Measurements from ENCODE around the gene KRTAP3-3. TPM values are rescaled to one million over a fixed set of nuclear protein-coding genes. Genes with fewer than 3 reads are reported as not detected.
"Not testable (repeated sequence)": the region's sequence is repeated elsewhere in the genome, so short reads cannot be mapped to it uniquely, and the experiment has no call there.

Gene KRTAP3-3
- total RNA-seq (not detected), polyA plus RNA-seq (not detected)

GRCh38 chr17:40993839-40994238 is at the start of gene KRTAP3-3:
Gene KRTAP3-3, minus strand, starts transcription at chr17:40994164. Its CDS starts 67 bp downstream, at chr17:40994097.
- DNase-seq (no peak), ATAC-seq (ENCODE audit: low read depth in 2 of 2) (no peak)
- H3K27me3 ChIP-seq (ENCODE audit: control insufficient read depth, insufficient read depth, low read length), result peaks cover 16% of the 10 kb centered on the region
- no peaks in the 10 kb centered on the region for H3K9me3 ChIP-seq (ENCODE audit: control insufficient read depth in 2 of 2, low read length in 2 of 2)
- H3K4me1 ChIP-seq (ENCODE audit: control insufficient read depth, insufficient read depth, low read length, poor library complexity, severe bottlenecking), result no peaks in the 10 kb centered on the region
- no peaks in the 10 kb centered on the region for H3K36me3 Mint-ChIP-seq
- H3K36me3 ChIP-seq (ENCODE audit: control insufficient read depth, insufficient read depth, low read length), result no peaks in the 10 kb centered on the region
- no peak within 1 kb of the TSS for H3K4me3 Mint-ChIP-seq
- H3K27ac Mint-ChIP-seq, result peak within 1 kb of the TSS in 1 of 3 donors; percentile 50
- peaks cover 0 to 2% (median 0%) of the 10 kb centered on the region in 7 donors for H3K9me3 Mint-ChIP-seq
- no peaks in the 10 kb centered on the region for H3K4me1 Mint-ChIP-seq
- no peak within 1 kb of the TSS for H3K4me3 ChIP-seq (ENCODE audit: low read depth, low read length)
- H3K27ac ChIP-seq (ENCODE audit: insufficient read depth, low read length, poor library complexity, severe bottlenecking), result no peak within 1 kb of the TSS
- peaks cover 60% of the 10 kb centered on the region for H3K27me3 Mint-ChIP-seq

- no peaks in the 10 kb centered on the region for H3K36me3 ChIP-seq (ENCODE audit: control insufficient read depth, insufficient read depth, low read length)
- H3K36me3 Mint-ChIP-seq, result no peaks in the 10 kb centered on the region
- DNase-seq, result no peak
These were observed 49.0 kb upstream of the KRTAP3-3 start for GRCh38 chr17:41042953-41043352.

GRCh38 chr17:41040783-41041571 is 47.0 kb upstream of the KRTAP3-3 start, which contains the start of gene KRTAP1-1:
Gene KRTAP1-1, minus strand, starts transcription at chr17:41041450. Its CDS starts 53 bp downstream, at chr17:41041397.
- not testable (repeated sequence) for DNase-seq; H3K27ac Mint-ChIP-seq; H3K36me3 ChIP-seq (ENCODE audit: control insufficient read depth, insufficient read depth, low read length); H3K4me1 Mint-ChIP-seq; H3K9me3 ChIP-seq (ENCODE audit: control insufficient read depth in 2 of 2, low read length in 2 of 2); H3K4me1 ChIP-seq (ENCODE audit: control insufficient read depth, insufficient read depth, low read length, poor library complexity, severe bottlenecking); ATAC-seq (ENCODE audit: low read depth in 2 of 2); H3K4me3 ChIP-seq (ENCODE audit: low read depth, low read length); H3K9me3 Mint-ChIP-seq; H3K36me3 Mint-ChIP-seq; H3K27ac ChIP-seq (ENCODE audit: insufficient read depth, low read length, poor library complexity, severe bottlenecking); H3K4me3 Mint-ChIP-seq
- H3K27me3 ChIP-seq (ENCODE audit: control insufficient read depth, insufficient read depth, low read length), result peaks cover 12% of the 10 kb centered on the region
- H3K27me3 Mint-ChIP-seq, result peaks cover 41% of the 10 kb centered on the region

More at GRCh38 chr17:41042953-41043352, 49.0 kb upstream of the KRTAP3-3 start:
- no peaks in the 10 kb centered on the region for H3K4me1 Mint-ChIP-seq
- Histone ChIP-seq H3K27ac (ENCODE audit: insufficient read depth, low read length, poor library complexity, severe bottlenecking) (no peak overlapping the region), H3K4me1 (ENCODE audit: control insufficient read depth, insufficient read depth, low read length, poor library complexity, severe bottlenecking) (no peaks in the 10 kb centered on the region), H3K4me3 (ENCODE audit: low read depth, low read length) (no peak overlapping the region), H3K27me3 (ENCODE audit: control insufficient read depth, insufficient read depth, low read length) (peaks cover 10% of the 10 kb centered on the region), H3K9me3 (ENCODE audit: control insufficient read depth in 2 of 2, low read length in 2 of 2) (peaks cover 5 to 9% of the 10 kb centered on the region in 2 experiments)
- H3K4me3 Mint-ChIP-seq, result no peak overlapping the region
- H3K9me3 Mint-ChIP-seq, result peaks cover 0 to 6% (median 4%) of the 10 kb centered on the region in 7 donors
- ATAC-seq (ENCODE audit: low read depth in 2 of 2), result no peak
- H3K27ac Mint-ChIP-seq, result no peak overlapping the region
- peaks cover 43% of the 10 kb centered on the region for H3K27me3 Mint-ChIP-seq

GRCh38 chr17:41037853-41038350 is 43.9 kb upstream of the KRTAP3-3 start:
- peaks cover 7% of the 10 kb centered on the region for H3K27me3 ChIP-seq (ENCODE audit: control insufficient read depth, insufficient read depth, low read length)
- Mint-ChIP-seq H3K9me3 (peaks cover 0 to 1% (median 0%) of the 10 kb centered on the region in 7 donors), H3K4me3 (no peak overlapping the region), H3K27ac (no peak overlapping the region), H3K27me3 (peaks cover 29% of the 10 kb centered on the region), H3K4me1 (no peaks in the 10 kb centered on the region), H3K36me3 (no peaks in the 10 kb centered on the region)
- H3K4me3 ChIP-seq (ENCODE audit: low read depth, low read length), result no peak overlapping the region
- no peak for ATAC-seq (ENCODE audit: low read depth in 2 of 2)
- no peaks in the 10 kb centered on the region for H3K4me1 ChIP-seq (ENCODE audit: control insufficient read depth, insufficient read depth, low read length, poor library complexity, severe bottlenecking)
- DNase-seq, result no peak
- no peaks in the 10 kb centered on the region for H3K36me3 ChIP-seq (ENCODE audit: control insufficient read depth, insufficient read depth, low read length)
- no peak overlapping the region for H3K27ac ChIP-seq (ENCODE audit: insufficient read depth, low read length, poor library complexity, severe bottlenecking)
- H3K9me3 ChIP-seq (ENCODE audit: control insufficient read depth in 2 of 2, low read length in 2 of 2), result peaks cover 0 to 2% of the 10 kb centered on the region in 2 experiments

- H3K36me3 ChIP-seq (ENCODE audit: control insufficient read depth, insufficient read depth, low read length); H3K4me1 ChIP-seq (ENCODE audit: control insufficient read depth, insufficient read depth, low read length, poor library complexity, severe bottlenecking); H3K4me3 ChIP-seq (ENCODE audit: low read depth, low read length); H3K9me3 ChIP-seq (ENCODE audit: control insufficient read depth in 2 of 2, low read length in 2 of 2); H3K9me3 Mint-ChIP-seq; H3K27ac Mint-ChIP-seq; H3K4me1 Mint-ChIP-seq; DNase-seq; ATAC-seq (ENCODE audit: low read depth in 2 of 2); H3K36me3 Mint-ChIP-seq; H3K27ac ChIP-seq (ENCODE audit: insufficient read depth, low read length, poor library complexity, severe bottlenecking); H3K4me3 Mint-ChIP-seq; H3K27me3 ChIP-seq (ENCODE audit: control insufficient read depth, insufficient read depth, low read length): not testable (repeated sequence)
- peaks cover 29% of the 10 kb centered on the region for H3K27me3 Mint-ChIP-seq
These were observed 40.5 kb upstream of the KRTAP3-3 start, which contains the start of gene KRTAP1-3 for GRCh38 chr17:41034346-41034935. Gene KRTAP1-3, minus strand, starts transcription at chr17:41034874. Its CDS starts 53 bp downstream, at chr17:41034821.

GRCh38 chr17:41029633-41030245 is 35.8 kb upstream of the KRTAP3-3 start, which contains the start of gene KRTAP1-4:
Gene KRTAP1-4, minus strand, starts transcription at chr17:41030195. Its CDS starts 117 bp downstream, at chr17:41030078.
- Histone ChIP-seq H3K27ac (ENCODE audit: insufficient read depth, low read length, poor library complexity, severe bottlenecking) (no peak within 1 kb of the TSS), H3K9me3 (ENCODE audit: control insufficient read depth in 2 of 2, low read length in 2 of 2) (no peaks in the 10 kb centered on the region), H3K27me3 (ENCODE audit: control insufficient read depth, insufficient read depth, low read length) (no peaks in the 10 kb centered on the region), H3K4me3 (ENCODE audit: low read depth, low read length) (no peak within 1 kb of the TSS), H3K36me3 (ENCODE audit: control insufficient read depth, insufficient read depth, low read length) (no peaks in the 10 kb centered on the region), H3K4me1 (ENCODE audit: control insufficient read depth, insufficient read depth, low read length, poor library complexity, severe bottlenecking) (no peaks in the 10 kb centered on the region)
- Mint-ChIP-seq H3K27ac (no peak within 1 kb of the TSS), H3K9me3 (peaks cover 0 to 1% (median 0%) of the 10 kb centered on the region in 7 donors), H3K4me1 (no peaks in the 10 kb centered on the region), H3K36me3 (no peaks in the 10 kb centered on the region), H3K27me3 (peaks cover 40% of the 10 kb centered on the region), H3K4me3 (no peak within 1 kb of the TSS)
- ATAC-seq (ENCODE audit: low read depth in 2 of 2), result no peak
- no peak for DNase-seq

GRCh38 chr17:41026715-41027471 is 32.9 kb upstream of the KRTAP3-3 start, which contains the start of gene KRTAP1-5:
Gene KRTAP1-5, minus strand, starts transcription at chr17:41027208. Its CDS starts 53 bp downstream, at chr17:41027155.
- no peak within 1 kb of the TSS for H3K4me3 Mint-ChIP-seq
- H3K36me3 Mint-ChIP-seq, result no peaks in the 10 kb centered on the region
- H3K9me3 Mint-ChIP-seq, result peaks cover 0 to 1% (median 0%) of the 10 kb centered on the region in 7 donors
- H3K4me1 ChIP-seq (ENCODE audit: control insufficient read depth, insufficient read depth, low read length, poor library complexity, severe bottlenecking), result no peaks in the 10 kb centered on the region
- no peak within 1 kb of the TSS for H3K27ac Mint-ChIP-seq
- H3K27me3 Mint-ChIP-seq, result peaks cover 40% of the 10 kb centered on the region
- no peaks in the 10 kb centered on the region for H3K9me3 ChIP-seq (ENCODE audit: control insufficient read depth in 2 of 2, low read length in 2 of 2)
- no peak for ATAC-seq (ENCODE audit: low read depth in 2 of 2)
- no peak within 1 kb of the TSS for H3K27ac ChIP-seq (ENCODE audit: insufficient read depth, low read length, poor library complexity, severe bottlenecking)
- no peaks in the 10 kb centered on the region for H3K4me1 Mint-ChIP-seq
- no peak within 1 kb of the TSS for H3K4me3 ChIP-seq (ENCODE audit: low read depth, low read length)
- DNase-seq, result no peak
- H3K27me3 ChIP-seq (ENCODE audit: control insufficient read depth, insufficient read depth, low read length), result peaks cover 2% of the 10 kb centered on the region
- no peaks in the 10 kb centered on the region for H3K36me3 ChIP-seq (ENCODE audit: control insufficient read depth, insufficient read depth, low read length)
